PC-3 (cell line): ENCODE measurements around the gene CDKL4. TPM values are rescaled to one million over a fixed set of nuclear protein-coding genes. Genes with fewer than 3 reads are reported as not detected.

Experiments
- ATAC-seq: fragments of 200-7000 bp; cut with Tn5 transposase; 2 replicates; pipeline ENCODE4 v1.9.1; 2020; ENCODE audit warnings: mild to moderate bottlenecking, moderate library complexity
- BruUV-seq: library from RNA; stranded (reverse); fragments of 400-500 nt; replicated peaks from 2 replicates; lab custom pipeline; 2021; lab: Mats Ljungman, UMichigan
- CTCF ChIA-PET: fragments of 300-600 bp; sonication (Branson Sonifier 250); formaldehyde crosslinking; loops from one replicate; lab custom pipeline; 2022; ENCODE audit warnings: antibody characterized with exemption; lab: Charles Lee
- POLR2A ChIA-PET: fragments of 300-600 bp; sonication (Branson Sonifier 250); formaldehyde crosslinking; loops from one replicate; lab custom pipeline; 2022; ENCODE audit warnings: antibody characterized with exemption; ENCODE audit not compliant: unreplicated experiment; lab: Charles Lee
- DNase-seq: peaks from one replicate; pipeline ENCODE4 v3.0.0-alpha.2; 2015
- H2AFZ ChIP-seq: fragments of 300-600 bp; sonication (generic); 2 replicates; pipeline ENCODE4 v1.6.0; 2016; ENCODE audit warnings: antibody characterized with exemption, low read length
- H3F3A ChIP-seq: fragments of 300-600 bp; sonication (generic); one replicate; pipeline ENCODE4 v1.6.0; 2017; ENCODE audit warnings: antibody characterized with exemption, low read length, control low read depth, mild to moderate bottlenecking; ENCODE audit not compliant: unreplicated experiment
- H3K27ac ChIP-seq: fragments of 300-600 bp; sonication (generic); 2 replicates; pipeline ENCODE4 v1.5.1; 2016; ENCODE audit warnings: mild to moderate bottlenecking, low read length
- H3K27me3 ChIP-seq: fragments of 300-600 bp; sonication (generic); 2 replicates; pipeline ENCODE4 v1.6.1; 2016; ENCODE audit warnings: low read length, mixed read lengths
- H3K36me3 ChIP-seq: fragments of 300-600 bp; sonication (generic); 2 replicates; pipeline ENCODE4 v1.6.1; 2016; ENCODE audit warnings: low read depth, mixed run types, low read length, mixed read lengths
- H3K4me1 ChIP-seq: fragments of 300-600 bp; sonication (generic); 2 replicates; pipeline ENCODE4 v1.5.1; 2016; ENCODE audit warnings: low read length; ENCODE audit not compliant: insufficient read depth
- H3K4me2 ChIP-seq: fragments of 300-600 bp; sonication (generic); 2 replicates; pipeline ENCODE4 v1.6.0; 2016; ENCODE audit warnings: low read length
- H3K4me3 ChIP-seq: fragments of 300-600 bp; sonication (generic); 2 replicates; pipeline ENCODE4 v1.5.1; 2016; ENCODE audit warnings: mild to moderate bottlenecking, low read length, mixed read lengths
- H3K79me2 ChIP-seq: fragments of 300-600 bp; sonication (generic); 2 replicates; pipeline ENCODE4 v1.6.1; 2017; ENCODE audit warnings: low read length, mixed read lengths
- H3K9ac ChIP-seq: fragments of 300-600 bp; sonication (generic); 2 replicates; pipeline ENCODE4 v1.6.0; 2016; ENCODE audit warnings: mild to moderate bottlenecking, low read length
- H3K9me2 ChIP-seq: fragments of 300-600 bp; sonication (generic); replicated peaks from 2 replicates; pipeline ENCODE4 v1.6.1; 2016; ENCODE audit warnings: mixed run types, low read length, mixed read lengths
- H3K9me3 ChIP-seq: fragments of 300-600 bp; sonication (generic); 2 replicates; pipeline ENCODE4 v1.6.1; 2016; ENCODE audit warnings: low read length, mixed read lengths
- H4K20me1 ChIP-seq: fragments of 300-600 bp; sonication (generic); 2 replicates; pipeline ENCODE4 v1.6.1; 2016; ENCODE audit warnings: low read length, mixed read lengths
- EZH2 ChIP-seq: fragments of 300-600 bp; sonication (generic); IDR thresholded peaks from one replicate; pipeline ENCODE4 v1.6.1; 2017; ENCODE audit warnings: antibody characterized with exemption, mild to moderate bottlenecking, low read length; ENCODE audit not compliant: unreplicated experiment
- EZH2phosphoT487 ChIP-seq: fragments of 300-600 bp; sonication (generic); IDR thresholded peaks from 2 replicates; pipeline ENCODE4 v1.6.1; 2018; ENCODE audit warnings: mild to moderate bottlenecking, antibody characterized with exemption, low read length, borderline replicate concordance
- intact Hi-C: fragments of 100-400 bp; cut with micrococcal nuclease; formaldehyde crosslinking; loops from 2 replicates; pipeline ENCODE4 v1.9.0; 2023
- total RNA-seq: library from RNA; depleted of rRNA; stranded (reverse); fragments of >200 nt; gene quantifications from 2 replicates; pipeline ENCODE4 v1.2.3, GENCODE V29; 2014
- TF ChIP-seq, protein P1 (sequence below): fragments of 300-600 bp; sonication (generic); conservative IDR thresholded peaks from 2 replicates; pipeline ENCODE4 v1.5.1; 2017; ENCODE audit warnings: antibody characterized with exemption, low read depth, mild to moderate bottlenecking, low read length

CDKL4 gene
- total RNA-seq, 1 experiment from 2014 or later = 0.07 TPM

DNA sequence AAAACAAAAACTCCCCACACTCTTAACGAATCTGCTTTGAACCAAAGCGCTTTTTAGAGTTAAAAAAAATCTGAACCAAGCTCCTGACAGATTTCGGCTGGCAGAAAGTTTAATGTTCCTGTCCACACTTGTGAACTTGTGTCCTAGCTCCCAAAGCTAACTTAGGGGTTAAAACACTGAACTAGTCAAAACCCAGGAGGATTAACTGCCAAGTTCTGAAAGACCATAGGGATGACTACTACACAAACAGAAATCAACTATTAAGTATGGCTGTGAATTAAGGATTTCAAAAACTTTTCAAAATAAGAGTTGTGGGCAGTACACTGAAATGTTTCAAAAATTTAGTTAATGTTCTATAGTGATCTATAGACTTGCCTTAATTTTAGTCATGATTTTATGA lies 26.2 kb upstream of the CDKL4 start:
- no peak overlapping the region for H3K9ac ChIP-seq
- H3K27me3 ChIP-seq = no peaks in the 10 kb centered on the region
- H3K9me2 ChIP-seq = no peaks in the 10 kb centered on the region
- no peak for DNase-seq
- no peak for TF ChIP-seq EZH2phosphoT487
- no peak for TF ChIP-seq EZH2
- TF ChIP-seq, protein P1, sequence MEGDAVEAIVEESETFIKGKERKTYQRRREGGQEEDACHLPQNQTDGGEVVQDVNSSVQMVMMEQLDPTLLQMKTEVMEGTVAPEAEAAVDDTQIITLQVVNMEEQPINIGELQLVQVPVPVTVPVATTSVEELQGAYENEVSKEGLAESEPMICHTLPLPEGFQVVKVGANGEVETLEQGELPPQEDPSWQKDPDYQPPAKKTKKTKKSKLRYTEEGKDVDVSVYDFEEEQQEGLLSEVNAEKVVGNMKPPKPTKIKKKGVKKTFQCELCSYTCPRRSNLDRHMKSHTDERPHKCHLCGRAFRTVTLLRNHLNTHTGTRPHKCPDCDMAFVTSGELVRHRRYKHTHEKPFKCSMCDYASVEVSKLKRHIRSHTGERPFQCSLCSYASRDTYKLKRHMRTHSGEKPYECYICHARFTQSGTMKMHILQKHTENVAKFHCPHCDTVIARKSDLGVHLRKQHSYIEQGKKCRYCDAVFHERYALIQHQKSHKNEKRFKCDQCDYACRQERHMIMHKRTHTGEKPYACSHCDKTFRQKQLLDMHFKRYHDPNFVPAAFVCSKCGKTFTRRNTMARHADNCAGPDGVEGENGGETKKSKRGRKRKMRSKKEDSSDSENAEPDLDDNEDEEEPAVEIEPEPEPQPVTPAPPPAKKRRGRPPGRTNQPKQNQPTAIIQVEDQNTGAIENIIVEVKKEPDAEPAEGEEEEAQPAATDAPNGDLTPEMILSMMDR = no peak
- 0 out of 2 replicates have a peak, but pooled peaks cover 3% of the 10 kb centered on the region for H4K20me1 ChIP-seq
- H3K4me3 ChIP-seq = no peak overlapping the region
- CTCF ChIA-PET = no interaction called here
- H3F3A ChIP-seq = no peaks in the 10 kb centered on the region
- POLR2A ChIA-PET = no interaction called here
- H3K36me3 ChIP-seq = peaks cover 41% of the 10 kb centered on the region; the same call in 1 of the 2 replicates
- intact Hi-C loops = no loop called here
- no peak overlapping the region for H2AFZ ChIP-seq
- BruUV-seq = no TSS peak
- no peaks in the 10 kb centered on the region for H3K9me3 ChIP-seq
- no peak overlapping the region for H3K27ac ChIP-seq
- H3K79me2 ChIP-seq = no peaks in the 10 kb centered on the region
- H3K4me2 ChIP-seq = no peak overlapping the region
- ATAC-seq = no peak
- H3K4me1 ChIP-seq = no peaks in the 10 kb centered on the region

DNA sequence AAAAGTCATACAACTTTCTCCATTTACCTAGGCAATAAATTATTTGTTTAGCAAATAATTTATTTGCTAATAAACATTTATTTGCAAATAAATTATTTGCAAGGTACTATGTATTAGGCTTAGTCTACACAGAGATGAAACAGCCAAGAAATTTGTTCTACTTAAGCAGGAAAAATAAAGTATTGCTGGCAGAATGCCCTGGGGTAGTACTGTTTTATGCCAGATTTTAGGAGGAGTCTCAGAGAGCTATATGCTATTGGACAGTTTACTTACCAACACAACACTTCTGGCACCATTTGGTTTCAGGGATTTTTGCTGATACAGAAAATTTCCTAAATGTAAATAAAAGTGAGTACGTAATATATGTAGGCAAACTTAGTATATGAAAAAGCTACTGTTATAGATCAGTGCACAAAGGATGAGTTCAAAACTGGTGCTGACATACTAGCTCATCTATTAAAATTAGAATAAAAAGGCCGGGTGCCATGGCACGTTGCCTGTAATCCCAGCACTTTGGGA lies 23.2 kb upstream of the CDKL4 start:
- H3K27me3 ChIP-seq = no peaks in the 10 kb centered on the region
- intact Hi-C loops = no loop called here
- H3K4me1 ChIP-seq = no peaks in the 10 kb centered on the region
- 0 out of 2 replicates have a peak, but pooled peaks cover 3% of the 10 kb centered on the region for H4K20me1 ChIP-seq
- no peak overlapping the region for H3K4me3 ChIP-seq
- H3K9me2 ChIP-seq = no peaks in the 10 kb centered on the region
- TF ChIP-seq, protein P1 = no peak
- TF ChIP-seq EZH2 (no peak), EZH2phosphoT487 (no peak)
- no peak overlapping the region for H3K4me2 ChIP-seq
- no peaks in the 10 kb centered on the region for H3K9me3 ChIP-seq
- no peaks in the 10 kb centered on the region for H3F3A ChIP-seq
- ChIA-PET POLR2A (no interaction called here), CTCF (no interaction called here)
- BruUV-seq = no TSS peak
- no peak overlapping the region for H3K27ac ChIP-seq
- DNase-seq = no peak
- peaks cover 40% of the 10 kb centered on the region; the same call in 1 of the 2 replicates for H3K36me3 ChIP-seq
- ATAC-seq = no peak
- H3K9ac ChIP-seq = no peak overlapping the region
- H2AFZ ChIP-seq = no peak overlapping the region
- H3K79me2 ChIP-seq = no peaks in the 10 kb centered on the region

DNA sequence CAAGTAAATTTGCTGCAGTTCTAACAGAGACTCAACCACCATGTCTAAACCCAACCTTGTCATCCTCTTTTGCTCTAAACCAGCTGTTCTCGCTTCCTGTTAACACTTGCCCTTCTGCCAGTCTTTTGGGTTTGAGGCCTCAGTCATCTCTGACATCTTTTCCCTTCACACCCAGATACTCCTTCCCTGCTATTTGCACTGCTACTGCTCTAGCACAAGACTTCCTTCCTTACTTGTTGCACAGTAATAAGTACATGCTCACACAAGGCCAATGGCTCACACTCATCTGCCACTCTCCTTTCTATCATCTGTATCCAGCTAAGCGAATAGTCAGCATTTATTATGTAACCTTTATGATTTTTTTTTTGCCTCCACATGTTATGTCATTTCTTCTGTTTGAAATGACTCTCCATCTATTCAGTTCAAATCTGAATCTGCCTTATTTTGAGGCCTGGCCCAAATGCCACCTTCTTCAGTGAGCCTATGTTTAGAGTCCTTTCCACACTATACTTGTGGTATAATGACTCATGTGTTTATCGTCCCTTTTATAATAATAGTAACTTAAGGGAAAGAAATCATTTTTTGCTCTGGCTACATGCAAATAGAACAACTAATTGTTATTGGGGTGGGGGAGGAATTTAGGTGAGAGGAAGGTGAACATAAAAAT lies 22.5 kb upstream of the CDKL4 start:
- H3K9ac ChIP-seq = no peak overlapping the region
- H2AFZ ChIP-seq = no peak overlapping the region
- intact Hi-C loops = no loop called here
- no peaks in the 10 kb centered on the region for H3K4me1 ChIP-seq
- no peak overlapping the region for H3K27ac ChIP-seq
- ATAC-seq = peak; percentile 49
- H3K9me3 ChIP-seq = no peaks in the 10 kb centered on the region
- H3K36me3 ChIP-seq = peaks cover 39% of the 10 kb centered on the region; the same call in 1 of the 2 replicates
- 0 out of 2 replicates have a peak, but pooled peaks cover 3% of the 10 kb centered on the region for H4K20me1 ChIP-seq
- no peak for DNase-seq
- ChIA-PET POLR2A (interaction anchor here (0.5 kb wide), 1 partner anchor 99 kb away, joined by 3 read pairs; no protein-coding TSS in a partner anchor), CTCF (no interaction called here)
- no TSS peak for BruUV-seq
- TF ChIP-seq EZH2phosphoT487 (no peak), EZH2 (no peak)
- TF ChIP-seq, protein P1 = no peak
- no peaks in the 10 kb centered on the region for H3F3A ChIP-seq
- no peaks in the 10 kb centered on the region for H3K9me2 ChIP-seq
- no peak overlapping the region for H3K4me2 ChIP-seq
- H3K79me2 ChIP-seq = no peaks in the 10 kb centered on the region
- no peaks in the 10 kb centered on the region for H3K27me3 ChIP-seq
- no peak overlapping the region for H3K4me3 ChIP-seq
